Fibroblast of lung (primary cell): ENCODE measurements around the gene DPY30.

Experiments
- EZH2 ChIP-seq: IDR thresholded peaks from 2 replicates; pipeline ENCODE4 v1.5.1; 2012; ENCODE audit warnings: low read length, control low read depth, mild to moderate bottlenecking; ENCODE audit errors: missing control alignments
- TF ChIP-seq, protein P1 (sequence below), 2 donors: IDR thresholded peaks in 1 of 2; conservative IDR thresholded peaks in 1 of 2; 1 replicate in 1 of 2; 2 replicates in 1 of 2; pipeline ENCODE4 v1.5.1; 2011 to 2012; ENCODE audit warnings: low read length in 2 of 2, control low read depth in 1 of 2, inconsistent platforms in 1 of 2, low read depth in 1 of 2, mild to moderate bottlenecking in 1 of 2

DNA sequence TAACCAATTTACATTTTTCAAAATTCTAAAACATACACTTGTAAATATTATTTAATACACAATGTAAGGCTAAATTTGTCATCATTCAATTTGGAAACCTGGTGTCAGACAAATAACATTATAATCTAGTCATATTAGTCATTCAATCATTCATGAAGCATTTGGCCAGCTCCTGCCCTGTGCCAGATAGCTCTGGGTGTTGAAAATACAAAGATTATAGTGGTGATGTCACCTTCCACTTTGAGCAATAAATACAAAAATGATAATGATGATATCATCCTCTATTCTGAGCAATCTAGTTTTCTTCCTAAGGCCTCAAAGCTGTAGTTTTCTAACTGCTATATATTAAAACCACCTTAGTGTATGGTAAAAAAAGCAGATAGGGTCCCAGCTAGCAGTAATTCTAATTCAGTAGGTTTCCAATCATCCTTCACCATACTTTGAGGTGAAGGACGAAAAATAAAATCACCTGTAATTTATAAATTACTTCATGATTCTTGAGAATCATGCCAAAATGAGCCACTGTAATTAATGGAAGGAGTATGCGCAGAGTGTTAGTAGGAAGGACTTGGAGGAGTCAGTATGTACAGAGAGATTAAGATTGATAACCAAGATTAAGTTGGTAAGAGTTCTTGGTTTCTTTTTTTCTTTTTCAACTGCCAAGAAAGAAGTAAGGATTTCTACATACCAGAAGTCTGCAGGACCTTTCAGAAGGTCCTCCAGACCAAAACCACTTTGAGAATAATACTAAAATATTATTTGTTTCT lies 52.0 kb downstream of the DPY30 start:
- TF ChIP-seq, protein P1, sequence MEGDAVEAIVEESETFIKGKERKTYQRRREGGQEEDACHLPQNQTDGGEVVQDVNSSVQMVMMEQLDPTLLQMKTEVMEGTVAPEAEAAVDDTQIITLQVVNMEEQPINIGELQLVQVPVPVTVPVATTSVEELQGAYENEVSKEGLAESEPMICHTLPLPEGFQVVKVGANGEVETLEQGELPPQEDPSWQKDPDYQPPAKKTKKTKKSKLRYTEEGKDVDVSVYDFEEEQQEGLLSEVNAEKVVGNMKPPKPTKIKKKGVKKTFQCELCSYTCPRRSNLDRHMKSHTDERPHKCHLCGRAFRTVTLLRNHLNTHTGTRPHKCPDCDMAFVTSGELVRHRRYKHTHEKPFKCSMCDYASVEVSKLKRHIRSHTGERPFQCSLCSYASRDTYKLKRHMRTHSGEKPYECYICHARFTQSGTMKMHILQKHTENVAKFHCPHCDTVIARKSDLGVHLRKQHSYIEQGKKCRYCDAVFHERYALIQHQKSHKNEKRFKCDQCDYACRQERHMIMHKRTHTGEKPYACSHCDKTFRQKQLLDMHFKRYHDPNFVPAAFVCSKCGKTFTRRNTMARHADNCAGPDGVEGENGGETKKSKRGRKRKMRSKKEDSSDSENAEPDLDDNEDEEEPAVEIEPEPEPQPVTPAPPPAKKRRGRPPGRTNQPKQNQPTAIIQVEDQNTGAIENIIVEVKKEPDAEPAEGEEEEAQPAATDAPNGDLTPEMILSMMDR (conservative IDR thresholded peaks at IDR 0.05 in 1 of 2, IDR thresholded peaks at IDR 0.05 in 1 of 2; ENCODE audit: low read depth in 1 of 2, low read length in 2 of 2): no peak
- TF ChIP-seq EZH2: no peak
